Activated B cell treated with CpG ODN at 0.5 μM for 24 hours (primary cell): ENCODE data around the gene MYO15A. TPM values are rescaled to one million over a fixed set of nuclear protein-coding genes. Genes with fewer than 3 reads are reported as not detected.
A peak's percentile ranks its signal among the peaks of the same experiment; 100 is the strongest.

Source experiments
- ATAC-seq: fragments of 200-7000 bp; cut with Tn5 transposase; one replicate; pipeline ENCODE4 v1.10.0; 2021; ENCODE audit warnings: low read depth, mild to moderate bottlenecking, moderate library complexity
- CTCF ChIA-PET: fragments of 350-600 bp; sonication (Branson Sonifier 250); formaldehyde crosslinking; loops from one replicate; lab custom pipeline; 2021; ENCODE audit warnings: antibody characterized with exemption; lab: Charles Lee
- POLR2A ChIA-PET: fragments of 350-600 bp; sonication (Branson Sonifier 250); formaldehyde crosslinking; loops from one replicate; lab custom pipeline; 2021; ENCODE audit warnings: antibody characterized with exemption; lab: Charles Lee
- DNase-seq: peaks from one replicate; pipeline ENCODE4 v3.0.0; 2022
- H3K27ac Mint-ChIP-seq: one replicate; pipeline ENCODE4 v1.8.0; 2020; ENCODE audit warnings: mixed read lengths
- H3K27me3 Mint-ChIP-seq: one replicate; pipeline ENCODE4 v1.8.0; 2021; ENCODE audit warnings: mixed read lengths
- H3K36me3 Mint-ChIP-seq: one replicate; pipeline ENCODE4 v1.8.0; 2021; ENCODE audit warnings: low read depth, mixed read lengths
- H3K4me1 Mint-ChIP-seq: one replicate; pipeline ENCODE4 v1.8.0; 2021; ENCODE audit warnings: mixed read lengths
- H3K4me3 Mint-ChIP-seq: one replicate; pipeline ENCODE4 v1.8.0; 2020; ENCODE audit warnings: mild to moderate bottlenecking, mixed read lengths
- H3K9me3 Mint-ChIP-seq: one replicate; pipeline ENCODE4 v1.8.0; 2020; ENCODE audit warnings: mixed read lengths
- CTCF ChIP-seq: fragments of 200-600 bp; IDR thresholded peaks from one replicate; pipeline ENCODE4 v1.8.0; 2022; ENCODE audit warnings: antibody characterized with exemption, mild to moderate bottlenecking
- intact Hi-C: fragments of 100-400 bp; cut with micrococcal nuclease; formaldehyde crosslinking; loops from one replicate; pipeline ENCODE4 v1.15.1; 2024
- total RNA-seq: library from RNA; stranded (reverse); gene quantifications from 2 replicates; pipeline ENCODE4 v1.2.3, GENCODE V29; 2022

Gene MYO15A
- total RNA-seq, 1 donor from 2014 or later, result 1.3 TPM

- DNase-seq (peak; percentile 98), ATAC-seq (peak; percentile 82)
- ChIA-PET POLR2A (interaction anchor here (0.6 to 4.2 kb wide), 26 partner anchors 8 to 1972 kb away, joined by 3 to 43 read pairs (median 4); partner anchors contain the start of genes AKAP10, DRG2, LLGL1 and MAPK7), CTCF (interaction anchor here (3.8 kb wide), 1 partner anchor 42 kb away, joined by 12 read pairs; no protein-coding TSS in a partner anchor)
- H3K36me3 Mint-ChIP-seq, result peaks cover 24% of the 10 kb centered on the region
- H3K4me3 Mint-ChIP-seq, result peak within 1 kb of the TSS; percentile 98
- no peaks in the 10 kb centered on the region for H3K27me3 Mint-ChIP-seq
- peak within 1 kb of the TSS; percentile 99 for H3K27ac Mint-ChIP-seq
- intact Hi-C loops, result loop anchor here (1.0 to 2.0 kb wide), 10 partner anchors 25 to 150 kb away; partner anchors contain the start of genes ATPAF2, DRG2, GID4 and LLGL1
- no peaks in the 10 kb centered on the region for H3K9me3 Mint-ChIP-seq
- no peak for TF ChIP-seq CTCF
- peaks cover 47% of the 10 kb centered on the region for H3K4me1 Mint-ChIP-seq
These were observed 75.0 kb downstream of the MYO15A start, which contains the start of gene ALKBH5 for GRCh38 chr17:18183334-18184142. ALKBH5 (plus strand) TSS chr17:18183828; CDS start chr17:18184244, 416 bp downstream.

GRCh38 chr17:18184143-18185031, 75.8 kb downstream of the MYO15A start:
- peak overlapping the region; percentile 98 for H3K4me3 Mint-ChIP-seq
- H3K9me3 Mint-ChIP-seq, result no peaks in the 10 kb centered on the region
- ChIA-PET CTCF (interaction anchor here (0.9 to 3.8 kb wide), 2 partner anchors 43 to 46 kb away, joined by 3 to 12 read pairs; no protein-coding TSS in a partner anchor), POLR2A (interaction anchor here (0.6 to 4.2 kb wide), 16 partner anchors 9 to 1648 kb away, joined by 3 to 43 read pairs (median 3); partner anchors contain the start of genes MAPK7, SMCR8 and TOP3A)
- H3K27me3 Mint-ChIP-seq, result no peaks in the 10 kb centered on the region
- peaks cover 49% of the 10 kb centered on the region for H3K4me1 Mint-ChIP-seq
- H3K27ac Mint-ChIP-seq, result peak overlapping the region; percentile 99
- TF ChIP-seq CTCF, result no peak
- peaks cover 26% of the 10 kb centered on the region for H3K36me3 Mint-ChIP-seq
- intact Hi-C loops, result no loop called here
- ATAC-seq (peak; percentile 6), DNase-seq (peak; percentile 50)

GRCh38 chr17:18185391-18185790, 76.8 kb downstream of the MYO15A start:
- H3K4me1 Mint-ChIP-seq, result peaks cover 57% of the 10 kb centered on the region
- intact Hi-C loops, result no loop called here
- peaks cover 33% of the 10 kb centered on the region for H3K36me3 Mint-ChIP-seq
- no peak for DNase-seq
- peak overlapping the region; percentile 81 for H3K27ac Mint-ChIP-seq
- ATAC-seq, result no peak
- H3K9me3 Mint-ChIP-seq, result no peaks in the 10 kb centered on the region
- no peak for TF ChIP-seq CTCF
- H3K27me3 Mint-ChIP-seq, result no peaks in the 10 kb centered on the region
- ChIA-PET CTCF (interaction anchor here (1.3 to 3.8 kb wide), 2 partner anchors 10 to 44 kb away, joined by 4 to 12 read pairs; no protein-coding TSS in a partner anchor), POLR2A (interaction anchor here (0.9 to 2.7 kb wide), 2 partner anchors 8 to 32 kb away, joined by 3 to 29 read pairs; no protein-coding TSS in a partner anchor)
- peak overlapping the region; percentile 98 for H3K4me3 Mint-ChIP-seq

- Mint-ChIP-seq H3K27me3 (no peaks in the 10 kb centered on the region), H3K27ac (peak overlapping the region; percentile 10), H3K9me3 (no peaks in the 10 kb centered on the region), H3K36me3 (peaks cover 36% of the 10 kb centered on the region), H3K4me3 (peak overlapping the region; percentile 98), H3K4me1 (peaks cover 63% of the 10 kb centered on the region)
- intact Hi-C loops, result no loop called here
- no peak for ATAC-seq
- POLR2A ChIA-PET, result no interaction called here
- TF ChIP-seq CTCF, result no peak
- DNase-seq, result no peak
- CTCF ChIA-PET, result interaction anchor here (1.3 to 3.8 kb wide), 2 partner anchors 11 to 44 kb away, joined by 4 to 12 read pairs; no protein-coding TSS in a partner anchor
These were observed 77.5 kb downstream of the MYO15A start for GRCh38 chr17:18185832-18186626.
